NCI-H2081 (cell line): ENCODE results near the gene SPDYE17.
"Not testable (repeated sequence)": the region's sequence is repeated elsewhere in the genome, so short reads cannot be mapped to it uniquely, and the experiment has no call there.

ENCODE experiments used
- DNase-seq, 2 experiments: peaks; one replicate each; lab custom pipeline; 2025; lab: John Stamatoyannopoulos, UW

SPDYE17 gene

GRCh38 chr7:77032261-77032660 is at the start of gene SPDYE17:
SPDYE17 (minus strand) TSS chr7:77032361; CDS start chr7:77030570, 1,791 bp downstream.
- not testable (repeated sequence) for DNase-seq

- DNase-seq: not testable (repeated sequence)
These were observed 48.1 kb upstream of the SPDYE17 start for GRCh38 chr7:77080236-77080635.

GRCh38 chr7:77079624-77080023 is 47.5 kb upstream of the SPDYE17 start:
- DNase-seq: not testable (repeated sequence)

- not testable (repeated sequence) for DNase-seq
These were observed 47.0 kb upstream of the SPDYE17 start for GRCh38 chr7:77079112-77079511.

GRCh38 chr7:77077060-77077459 is 44.9 kb upstream of the SPDYE17 start:
- not testable (repeated sequence) for DNase-seq

GRCh38 chr7:77074786-77075396 is 42.7 kb upstream of the SPDYE17 start:
- not testable (repeated sequence) for DNase-seq

- DNase-seq: not testable (repeated sequence)
These were observed 38.9 kb upstream of the SPDYE17 start for GRCh38 chr7:77071108-77071507.

- DNase-seq: not testable (repeated sequence)
These were observed 33.7 kb upstream of the SPDYE17 start for GRCh38 chr7:77065869-77066268.

GRCh38 chr7:77063732-77064131 is 31.6 kb upstream of the SPDYE17 start:
- DNase-seq: not testable (repeated sequence)

- not testable (repeated sequence) for DNase-seq
These were observed 30.4 kb upstream of the SPDYE17 start, which contains the start of gene SPDYE18 for GRCh38 chr7:77062557-77062956. SPDYE18 (minus strand) TSS chr7:77062558; CDS start chr7:77060512, 2,046 bp downstream.

- not testable (repeated sequence) for DNase-seq
These were observed 5.8 kb downstream of the SPDYE17 start for GRCh38 chr7:77026349-77026748.

- DNase-seq: peak in 1 of 2 experiments; percentile 6
These were observed 22.0 kb downstream of the SPDYE17 start for GRCh38 chr7:77010074-77010680.

- peak in 1 of 2 experiments; percentile 8 for DNase-seq
These were observed 24.2 kb downstream of the SPDYE17 start for GRCh38 chr7:77008000-77008399.

GRCh38 chr7:77006127-77007110 is 25.7 kb downstream of the SPDYE17 start:
- not testable (repeated sequence) for DNase-seq

GRCh38 chr7:77005461-77006057 is 26.6 kb downstream of the SPDYE17 start:
- DNase-seq: not testable (repeated sequence)

GRCh38 chr7:77004151-77004550 is 28.0 kb downstream of the SPDYE17 start:
- not testable (repeated sequence) for DNase-seq

- not testable (repeated sequence) for DNase-seq
These were observed 28.9 kb downstream of the SPDYE17 start for GRCh38 chr7:77003241-77003640.

- DNase-seq: not testable (repeated sequence)
These were observed 29.4 kb downstream of the SPDYE17 start for GRCh38 chr7:77002678-77003233.

GRCh38 chr7:77002104-77002503 is 30.1 kb downstream of the SPDYE17 start:
- DNase-seq: not testable (repeated sequence)

- DNase-seq: not testable (repeated sequence)
These were observed 32.6 kb downstream of the SPDYE17 start for GRCh38 chr7:76999474-77000107.
